Glutamatergic neuron (in vitro differentiated cells): ENCODE results near the gene SHROOM3. TPM values are rescaled to one million over a fixed set of nuclear protein-coding genes. Genes with fewer than 3 reads are reported as not detected.

Experiments used
- DNase-seq: peaks from one replicate; pipeline ENCODE4 v3.0.0; 2022
- H3K27ac Mint-ChIP-seq: one replicate; pipeline ENCODE4 v1.8.0; 2020; ENCODE audit warnings: mild to moderate bottlenecking, mixed read lengths, inconsistent platforms; ENCODE audit not compliant: unreplicated experiment
- H3K27me3 Mint-ChIP-seq: one replicate; pipeline ENCODE4 v1.8.0; 2020; ENCODE audit warnings: mild to moderate bottlenecking, moderate library complexity, mixed read lengths, inconsistent platforms; ENCODE audit not compliant: unreplicated experiment
- H3K36me3 Mint-ChIP-seq: one replicate; pipeline ENCODE4 v1.8.0; 2020; ENCODE audit warnings: mild to moderate bottlenecking, mixed read lengths, inconsistent platforms; ENCODE audit not compliant: unreplicated experiment
- H3K4me1 Mint-ChIP-seq: one replicate; pipeline ENCODE4 v1.8.0; 2020; ENCODE audit warnings: mild to moderate bottlenecking, low read depth, mixed read lengths, inconsistent platforms; ENCODE audit not compliant: unreplicated experiment
- H3K4me3 Mint-ChIP-seq: one replicate; pipeline ENCODE4 v1.8.0; 2020; ENCODE audit warnings: mild to moderate bottlenecking, mixed read lengths, inconsistent platforms; ENCODE audit not compliant: unreplicated experiment
- H3K9me3 Mint-ChIP-seq: one replicate; pipeline ENCODE4 v1.8.0; 2020; ENCODE audit warnings: mild to moderate bottlenecking, moderate library complexity, mixed read lengths, inconsistent platforms; ENCODE audit not compliant: unreplicated experiment
- CTCF ChIP-seq: fragments of 200-600 bp; sonication (generic); IDR thresholded peaks from one replicate; pipeline ENCODE4 v1.5.0; 2021; ENCODE audit not compliant: partially characterized antibody, unreplicated experiment
- total RNA-seq: library from RNA; stranded (reverse); fragmentation: NEBNext Ultra II Directional; extraction: Animal tissue kit (Norgen Biotek cat#: 25700); gene quantifications from one replicate; pipeline ENCODE4 v1.2.1, GENCODE V29; 2021; ENCODE audit not compliant: unreplicated experiment

Gene SHROOM3
- total RNA-seq, 1 donor from 2014 or later, result 1.9 TPM

GRCh38 chr4:76430519-76431388 is 4.3 kb upstream of the SHROOM3 start:
- DNase-seq, result no peak

GRCh38 chr4:76435528-76436319 is 695 bp downstream of the SHROOM3 start:
- Mint-ChIP-seq H3K36me3 (no peaks in the 10 kb centered on the region), H3K27me3 (no peaks in the 10 kb centered on the region), H3K4me1 (peaks cover 14% of the 10 kb centered on the region), H3K27ac (no peak overlapping the region), H3K9me3 (peaks cover under 1% of the 10 kb centered on the region), H3K4me3 (peak overlapping the region; percentile 33)
- no peak for TF ChIP-seq CTCF
- no peak for DNase-seq

More at GRCh38 chr4:76430519-76431388, 4.3 kb upstream of the SHROOM3 start:
- H3K36me3 Mint-ChIP-seq, result no peaks in the 10 kb centered on the region
- no peak overlapping the region for H3K27ac Mint-ChIP-seq
- no peak overlapping the region for H3K4me3 Mint-ChIP-seq
- H3K27me3 Mint-ChIP-seq, result no peaks in the 10 kb centered on the region
- H3K9me3 Mint-ChIP-seq, result no peaks in the 10 kb centered on the region
- peak; percentile 59 for TF ChIP-seq CTCF
- H3K4me1 Mint-ChIP-seq, result peaks cover 12% of the 10 kb centered on the region

- no peak for TF ChIP-seq CTCF
- H3K4me3 Mint-ChIP-seq, result no peak overlapping the region
- no peak for DNase-seq
Measured at GRCh38 chr4:76439491-76439890, 4.5 kb downstream of the SHROOM3 start.

GRCh38 chr4:76441881-76442280 is 6.9 kb downstream of the SHROOM3 start:
- no peaks in the 10 kb centered on the region for H3K4me1 Mint-ChIP-seq
- no peak for TF ChIP-seq CTCF
- H3K27ac Mint-ChIP-seq, result no peak overlapping the region
- no peak for DNase-seq
- peaks cover 3% of the 10 kb centered on the region for H3K9me3 Mint-ChIP-seq
- no peak overlapping the region for H3K4me3 Mint-ChIP-seq
- no peaks in the 10 kb centered on the region for H3K36me3 Mint-ChIP-seq
- H3K27me3 Mint-ChIP-seq, result no peaks in the 10 kb centered on the region

More at GRCh38 chr4:76439491-76439890, 4.5 kb downstream of the SHROOM3 start:
- Mint-ChIP-seq H3K27ac (no peak overlapping the region), H3K9me3 (peaks cover 2% of the 10 kb centered on the region), H3K27me3 (no peaks in the 10 kb centered on the region), H3K4me1 (peaks cover 14% of the 10 kb centered on the region), H3K36me3 (no peaks in the 10 kb centered on the region)
